GM18867 (cell line): Measurements from ENCODE around the gene ADGRG3.
"Not testable (repeated sequence)": the region's sequence is repeated elsewhere in the genome, so short reads cannot be mapped to it uniquely, and the experiment has no call there.

Experiments
- ATAC-seq: cut with Tn5 transposase; IDR thresholded peaks from one replicate; pipeline ENCODE4 v1.9.1; 2021; ENCODE audit warnings: mild to moderate bottlenecking, moderate library complexity; ENCODE audit not compliant: unreplicated experiment

Gene ADGRG3

DNA sequence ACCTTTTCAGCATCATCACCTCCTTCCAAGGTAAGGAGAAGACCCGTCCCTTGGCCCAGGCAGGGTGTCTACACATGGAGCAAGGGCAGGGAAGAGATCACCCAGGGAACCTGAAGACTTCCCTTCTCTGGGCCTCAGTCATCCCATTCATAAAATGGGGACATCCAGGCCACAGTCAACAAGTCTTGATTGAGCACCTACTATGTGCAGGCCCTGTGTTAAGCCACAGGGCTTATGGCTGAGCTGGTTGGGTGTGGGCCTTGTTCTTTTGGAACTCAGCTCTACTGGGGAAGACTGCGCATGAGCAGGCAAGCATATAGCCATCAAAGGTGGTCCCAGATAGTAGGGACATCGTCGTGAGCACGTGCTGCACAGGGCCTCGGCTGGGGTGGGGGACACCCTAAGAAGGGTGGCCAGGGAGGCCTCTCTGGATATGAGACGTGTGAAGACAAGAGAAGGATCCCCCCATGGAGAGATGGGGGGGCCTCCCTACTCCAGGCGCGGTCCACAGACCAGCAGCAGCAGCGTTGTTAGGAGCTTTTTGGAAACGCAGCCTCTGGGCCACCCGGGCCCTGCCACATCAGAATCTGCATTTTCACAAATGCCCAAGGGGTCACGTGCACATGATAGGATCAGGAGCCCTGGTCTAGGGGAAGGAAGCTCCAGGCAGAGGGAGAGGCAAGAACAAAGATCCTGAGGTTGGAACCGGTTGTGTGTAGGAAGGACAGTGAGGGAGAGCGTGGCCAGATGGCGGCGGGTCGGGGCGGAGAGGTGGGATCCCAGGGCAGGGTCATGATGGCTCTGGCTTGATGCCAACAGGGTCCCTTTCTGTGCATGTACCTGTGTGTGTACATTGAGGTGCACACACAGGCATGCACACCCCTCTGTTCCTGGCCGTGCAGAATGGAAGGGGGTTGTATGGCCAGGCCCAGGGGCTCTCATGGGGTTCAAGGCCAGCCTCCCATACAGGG, 5.9 kb upstream of the ADGRG3 start:
- no peak for ATAC-seq

DNA sequence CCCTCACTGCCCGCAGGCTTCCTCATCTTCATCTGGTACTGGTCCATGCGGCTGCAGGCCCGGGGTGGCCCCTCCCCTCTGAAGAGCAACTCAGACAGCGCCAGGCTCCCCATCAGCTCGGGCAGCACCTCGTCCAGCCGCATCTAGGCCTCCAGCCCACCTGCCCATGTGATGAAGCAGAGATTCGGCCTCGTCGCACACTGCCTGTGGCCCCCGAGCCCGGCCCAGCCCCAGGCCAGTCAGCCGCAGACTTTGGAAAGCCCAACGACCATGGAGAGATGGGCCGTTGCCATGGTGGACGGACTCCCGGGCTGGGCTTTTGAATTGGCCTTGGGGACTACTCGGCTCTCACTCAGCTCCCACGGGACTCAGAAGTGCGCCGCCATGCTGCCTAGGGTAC, 4.7 kb upstream of the ADGRG3 start:
- no peak for ATAC-seq

DNA sequence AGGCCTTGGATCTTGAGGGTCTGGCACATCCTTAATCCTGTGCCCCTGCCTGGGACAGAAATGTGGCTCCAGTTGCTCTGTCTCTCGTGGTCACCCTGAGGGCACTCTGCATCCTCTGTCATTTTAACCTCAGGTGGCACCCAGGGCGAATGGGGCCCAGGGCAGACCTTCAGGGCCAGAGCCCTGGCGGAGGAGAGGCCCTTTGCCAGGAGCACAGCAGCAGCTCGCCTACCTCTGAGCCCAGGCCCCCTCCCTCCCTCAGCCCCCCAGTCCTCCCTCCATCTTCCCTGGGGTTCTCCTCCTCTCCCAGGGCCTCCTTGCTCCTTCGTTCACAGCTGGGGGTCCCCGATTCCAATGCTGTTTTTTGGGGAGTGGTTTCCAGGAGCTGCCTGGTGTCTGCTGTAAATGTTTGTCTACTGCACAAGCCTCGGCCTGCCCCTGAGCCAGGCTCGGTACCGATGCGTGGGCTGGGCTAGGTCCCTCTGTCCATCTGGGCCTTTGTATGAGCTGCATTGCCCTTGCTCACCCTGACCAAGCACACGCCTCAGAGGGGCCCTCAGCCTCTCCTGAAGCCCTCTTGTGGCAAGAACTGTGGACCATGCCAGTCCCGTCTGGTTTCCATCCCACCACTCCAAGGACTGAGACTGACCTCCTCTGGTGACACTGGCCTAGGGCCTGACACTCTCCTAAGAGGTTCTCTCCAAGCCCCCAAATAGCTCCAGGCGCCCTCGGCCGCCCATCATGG, 4.0 kb upstream of the ADGRG3 start:
- ATAC-seq, result no peak

DNA sequence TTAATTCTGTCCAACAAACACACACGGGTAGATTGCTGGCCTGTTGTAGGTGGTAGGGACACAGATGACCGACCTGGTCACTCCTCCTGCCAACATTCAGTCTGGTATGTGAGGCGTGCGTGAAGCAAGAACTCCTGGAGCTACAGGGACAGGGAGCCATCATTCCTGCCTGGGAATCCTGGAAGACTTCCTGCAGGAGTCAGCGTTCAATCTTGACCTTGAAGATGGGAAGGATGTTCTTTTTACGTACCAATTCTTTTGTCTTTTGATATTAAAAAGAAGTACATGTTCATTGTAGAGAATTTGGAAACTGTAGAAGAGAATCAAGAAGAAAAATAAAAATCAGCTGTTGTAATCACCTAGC, 3.5 kb upstream of the ADGRG3 start:
- no peak for ATAC-seq

DNA sequence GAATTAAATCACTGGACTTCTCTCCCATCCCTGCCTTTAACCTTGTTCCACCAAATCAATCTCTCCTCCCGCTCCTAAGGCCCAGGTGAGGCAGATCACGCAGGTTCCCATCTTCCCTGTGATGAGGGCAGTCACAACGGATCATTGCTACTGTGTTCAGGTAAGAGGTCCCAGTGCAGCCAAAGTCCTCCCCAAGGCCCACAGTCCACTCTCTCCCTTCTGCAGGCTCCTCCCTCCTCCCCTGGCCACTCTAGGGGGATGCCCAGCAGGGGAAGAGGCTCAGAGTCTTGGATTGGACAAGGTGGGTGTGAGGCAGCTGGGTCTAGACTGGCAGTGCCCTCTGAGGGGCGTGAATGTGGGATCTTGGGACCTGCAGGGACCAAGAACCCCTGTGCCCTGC, 2.6 kb upstream of the ADGRG3 start:
- no peak for ATAC-seq

DNA sequence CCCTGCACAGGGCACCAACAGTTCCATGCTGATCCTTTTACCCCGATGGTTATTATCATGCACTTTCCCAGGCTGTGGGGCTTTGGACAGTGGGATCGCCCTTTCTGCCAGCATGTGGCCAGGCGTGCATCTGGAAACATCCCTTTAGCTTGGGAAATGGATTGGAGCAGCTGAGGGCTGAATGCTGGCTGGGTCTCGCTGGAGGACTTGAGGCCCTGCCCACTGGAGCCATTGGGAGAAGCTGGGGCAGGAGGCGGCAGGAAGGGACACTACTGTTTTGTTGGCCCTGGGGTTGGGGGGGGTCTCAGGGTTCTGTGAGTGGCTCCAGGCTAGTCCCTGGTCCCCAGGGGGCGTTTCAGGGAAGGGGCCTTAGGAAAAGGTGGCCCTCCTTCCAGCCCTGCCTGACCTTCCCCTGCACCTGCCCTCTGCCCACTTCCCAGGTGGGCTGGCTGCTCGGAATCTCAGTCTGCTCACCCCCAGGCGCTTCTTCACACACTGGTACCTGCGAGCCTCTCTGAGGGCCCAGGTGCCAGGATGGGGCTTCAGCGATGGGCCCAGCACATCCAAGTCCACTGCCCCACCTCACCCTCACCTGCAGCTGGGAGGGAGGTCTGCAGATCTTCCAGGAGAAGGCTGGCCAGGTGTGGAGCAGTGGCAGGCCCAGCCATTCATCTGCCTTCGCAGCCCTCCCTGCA, 1.6 kb upstream of the ADGRG3 start:
- no peak for ATAC-seq

DNA sequence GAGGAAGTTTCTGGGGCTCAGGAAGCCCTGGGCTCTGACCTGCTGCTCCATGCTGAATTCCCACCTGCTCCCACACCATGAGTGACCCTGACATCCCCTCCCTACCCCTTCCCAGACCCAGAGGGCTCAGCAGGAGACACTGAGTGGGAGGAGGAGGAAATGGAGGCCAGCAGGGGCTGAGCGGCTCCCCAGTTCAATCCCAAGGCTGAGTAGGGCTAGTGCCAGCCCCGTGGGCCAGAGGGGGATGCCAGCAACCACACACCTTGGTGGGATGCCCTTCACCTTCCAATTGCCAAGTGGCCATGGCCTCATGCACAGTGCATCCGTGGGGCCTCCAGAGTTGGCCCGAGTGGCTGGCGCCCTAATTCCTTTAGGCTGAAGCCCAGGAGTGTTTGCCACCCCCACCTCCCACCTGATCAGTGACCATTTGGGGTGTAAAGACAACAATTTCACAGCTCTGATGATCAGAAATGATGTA, 1.0 kb upstream of the ADGRG3 start:
- ATAC-seq, result no peak

DNA sequence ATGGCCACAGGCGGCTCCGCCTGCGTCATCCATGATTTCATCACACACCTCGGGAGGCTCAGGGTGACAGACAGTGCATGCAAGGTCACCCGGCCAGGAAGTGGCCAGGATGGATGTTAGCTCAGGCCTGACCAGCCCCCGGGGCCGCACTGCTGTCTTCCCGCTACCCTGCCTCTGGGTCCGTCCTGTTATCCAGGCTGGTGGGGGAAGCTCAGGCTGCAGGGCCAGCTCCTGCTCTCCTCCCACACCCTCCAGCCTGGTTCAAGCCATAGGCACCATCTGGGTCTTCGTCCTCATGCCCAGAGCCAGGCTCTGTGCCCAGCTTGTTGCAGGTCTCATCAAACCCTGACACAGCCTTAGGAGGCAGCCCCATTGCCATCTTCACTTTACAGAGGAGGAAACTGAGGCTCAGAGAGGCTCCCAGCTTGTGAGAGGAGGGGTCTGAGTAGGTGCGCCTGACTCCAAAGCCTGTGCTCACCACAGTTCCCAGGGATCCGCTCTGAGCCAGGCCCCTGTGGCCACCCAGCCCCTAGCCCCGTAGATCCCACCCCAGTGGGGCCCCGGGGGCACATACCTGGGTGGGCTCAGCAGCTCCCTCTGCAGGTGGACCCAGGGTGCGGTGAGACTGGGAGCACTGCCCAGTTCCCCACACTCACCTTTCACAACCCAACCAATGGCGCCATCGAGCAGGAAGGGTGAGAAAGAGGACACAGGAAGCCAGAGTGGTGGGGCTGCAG, 412 bp upstream of the ADGRG3 start:
- ATAC-seq, result no peak

DNA sequence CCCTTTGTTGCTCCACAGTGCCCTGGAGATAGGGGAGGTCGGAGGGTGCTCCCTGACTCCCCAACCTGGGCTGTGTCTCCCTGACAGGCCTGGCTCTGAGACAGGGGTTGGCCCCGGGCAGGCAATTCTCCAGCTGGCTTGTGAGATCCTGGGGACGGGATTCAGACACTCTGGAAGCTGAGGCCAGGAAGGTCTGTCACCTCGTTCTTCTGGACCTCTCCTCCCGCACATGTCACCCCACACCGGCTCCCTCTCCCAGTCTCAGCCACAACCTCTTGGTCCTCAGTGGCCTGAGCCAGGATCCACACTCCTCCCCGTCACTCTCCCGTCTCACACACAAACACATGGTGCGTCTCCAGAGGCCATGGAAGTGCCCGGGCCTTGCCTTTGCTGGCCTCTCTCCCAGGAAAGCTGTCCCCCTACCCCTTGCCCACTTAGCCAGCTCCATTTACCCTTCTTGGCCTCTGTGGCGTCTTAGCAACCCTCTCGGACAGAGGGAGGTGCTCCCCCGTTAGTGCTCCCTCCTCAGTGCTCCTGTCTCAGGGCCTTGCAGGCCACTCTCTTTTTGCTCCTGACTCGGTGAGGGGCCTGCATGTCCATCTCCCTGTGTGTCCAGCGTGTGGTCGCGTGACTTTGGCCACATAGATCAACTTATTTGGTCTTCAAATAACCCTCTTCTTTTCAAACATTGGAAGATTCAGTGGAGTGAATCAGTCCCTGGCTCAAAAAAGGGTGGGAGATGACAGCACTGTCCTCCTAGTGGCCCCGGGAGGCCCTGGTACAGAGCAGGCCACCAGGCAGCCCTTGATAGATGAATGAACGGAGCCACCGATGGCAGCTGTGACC, 747 bp downstream of the ADGRG3 start:
- no peak for ATAC-seq

DNA sequence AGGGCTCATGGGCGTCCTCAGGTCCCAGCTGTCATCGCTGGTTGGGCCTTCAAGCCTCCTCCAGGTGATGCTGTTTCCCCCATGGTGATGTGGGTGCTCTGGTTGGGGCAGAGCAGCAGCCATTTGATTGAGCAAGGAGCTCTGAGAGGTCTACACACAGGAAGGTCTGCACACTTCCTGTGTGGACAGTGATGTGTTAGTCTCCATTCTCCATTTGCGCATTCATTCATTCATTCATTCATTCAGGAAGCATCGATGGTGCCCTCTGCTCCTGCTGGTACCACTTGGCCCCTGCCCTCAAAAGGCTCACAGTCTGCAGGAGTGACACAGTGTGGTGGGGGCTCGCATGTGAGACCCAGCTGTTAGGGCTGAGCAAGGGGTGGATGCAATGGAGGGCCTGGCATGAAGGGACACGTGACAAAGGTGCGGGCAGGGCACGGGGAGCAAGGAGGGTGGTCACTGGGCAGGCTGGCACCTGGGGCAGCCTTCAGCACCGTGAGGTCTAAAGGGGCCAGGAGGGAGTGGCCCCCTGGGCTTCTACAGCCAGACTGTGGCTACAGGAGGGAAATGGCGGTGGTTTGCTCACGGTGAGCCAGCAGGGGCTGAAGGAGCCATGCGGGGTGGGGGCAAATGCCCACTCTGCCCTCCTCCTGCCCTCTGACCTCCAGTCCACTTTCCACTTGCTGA, 1.5 kb downstream of the ADGRG3 start:
- ATAC-seq, result no peak

DNA sequence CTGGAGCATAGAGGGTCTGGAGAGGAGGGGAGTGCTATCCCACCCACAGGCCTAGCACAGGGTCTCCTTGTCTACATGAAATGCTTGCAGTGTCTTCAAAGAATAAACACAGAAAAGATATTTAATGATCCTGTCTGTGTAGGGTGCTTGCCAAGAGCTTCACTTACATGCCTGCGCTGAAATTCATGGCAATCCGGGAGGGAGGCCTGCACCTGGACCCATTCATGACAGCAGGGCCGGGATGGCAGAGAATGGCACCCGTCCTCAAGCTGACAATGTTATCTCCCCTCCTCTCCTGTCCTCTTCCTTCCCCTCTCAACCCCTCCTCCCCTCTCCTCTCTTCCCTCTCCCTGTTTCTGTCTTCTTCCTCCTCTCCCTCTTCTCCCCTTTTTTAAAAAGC, 2.1 kb downstream of the ADGRG3 start:
- no peak for ATAC-seq

DNA sequence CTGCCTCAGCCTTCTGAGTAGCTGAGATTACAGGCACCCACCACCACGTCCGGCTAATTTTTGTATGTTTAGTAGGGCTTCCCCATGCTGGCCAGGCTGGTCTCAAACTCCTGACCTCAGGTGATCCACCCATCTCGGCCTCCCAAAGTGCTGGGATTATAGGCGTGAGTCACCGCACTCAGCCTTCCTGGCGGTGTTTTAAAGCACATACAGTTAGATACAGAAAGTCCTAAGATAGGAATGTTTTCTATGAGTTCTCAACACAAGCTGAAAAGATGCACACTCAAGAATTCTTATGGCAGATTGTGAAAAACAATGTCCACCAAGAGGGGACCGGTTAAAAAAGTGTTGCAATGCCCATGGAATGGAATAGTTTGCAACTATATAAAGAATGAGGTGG, 3.3 kb downstream of the ADGRG3 start:
- not testable (repeated sequence) for ATAC-seq

DNA sequence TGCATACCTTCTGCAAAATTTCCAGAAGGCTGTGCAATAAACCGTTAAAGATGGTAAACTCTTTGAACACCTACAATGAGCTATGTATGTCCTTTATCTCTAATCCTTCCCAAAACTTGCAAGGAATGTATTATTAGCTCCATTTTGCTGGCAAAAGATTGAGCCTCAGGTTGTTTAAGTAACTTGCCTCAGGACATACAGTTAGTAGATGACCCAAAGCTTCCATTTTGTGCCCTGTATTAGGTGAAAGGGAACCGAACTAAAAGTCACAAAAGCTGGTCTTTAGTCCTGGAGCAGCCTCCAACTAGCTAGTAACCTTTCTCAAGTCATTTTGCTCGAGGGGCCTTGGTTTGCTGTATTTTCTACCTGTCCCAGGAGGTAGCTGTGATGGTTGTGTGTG, 4.3 kb downstream of the ADGRG3 start:
- ATAC-seq, result no peak

DNA sequence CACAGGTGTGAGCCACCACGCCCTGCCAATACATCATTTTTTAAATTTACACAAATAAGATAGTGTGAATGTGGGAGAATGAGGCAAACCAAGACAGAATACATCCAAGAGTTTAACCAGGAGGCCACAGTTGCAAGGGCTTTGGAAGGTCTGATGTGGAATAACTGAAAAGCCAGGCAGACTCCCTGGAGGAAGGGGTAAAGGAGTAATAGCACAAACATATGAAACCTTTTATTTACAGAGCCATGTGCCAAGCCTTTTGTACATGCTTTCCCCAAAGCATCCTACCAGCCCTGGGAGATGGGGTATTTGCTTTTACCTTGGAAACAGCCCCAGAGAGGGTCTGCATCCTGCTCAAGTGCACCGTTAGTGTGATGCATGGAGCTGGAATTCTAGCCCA, 4.7 kb downstream of the ADGRG3 start:
- no peak for ATAC-seq

DNA sequence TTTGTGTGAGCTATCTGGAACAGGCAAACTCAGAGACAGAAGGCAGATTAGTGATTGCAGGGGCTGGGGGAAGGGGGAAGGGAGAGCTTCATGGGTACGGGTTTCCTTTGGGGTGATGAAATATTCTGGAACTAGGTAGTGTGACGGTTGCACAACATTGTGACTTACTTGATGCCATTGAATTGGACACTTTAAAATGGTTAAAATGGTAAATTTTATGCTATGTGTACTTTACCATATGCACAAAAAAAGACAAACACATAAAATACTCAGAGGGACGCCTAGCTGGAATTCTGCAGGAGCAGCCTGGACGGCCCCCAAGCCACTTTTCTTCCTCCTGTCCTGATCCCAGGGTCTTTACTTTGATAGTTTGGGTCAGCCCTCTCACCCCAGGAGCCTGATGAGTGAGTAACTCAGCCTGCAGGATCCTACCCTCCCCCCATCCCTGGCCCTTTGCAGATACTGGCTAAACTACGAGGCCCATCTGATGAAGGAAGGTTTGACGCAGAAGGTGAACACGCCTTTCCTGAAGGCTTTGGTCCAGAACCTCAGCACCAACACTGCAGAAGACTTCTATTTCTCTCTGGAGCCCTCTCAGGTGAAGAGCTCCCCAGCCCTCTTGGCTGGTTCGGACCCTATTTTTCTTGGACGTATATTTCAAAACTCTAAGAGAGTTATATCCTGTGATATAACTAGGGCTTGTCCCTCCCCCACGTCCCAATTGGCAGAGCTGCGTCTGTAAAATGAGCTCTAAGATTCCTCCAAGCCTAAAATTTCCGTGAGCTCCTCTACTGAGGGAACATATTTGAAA, 7.8 kb downstream of the ADGRG3 start:
- no peak for ATAC-seq

DNA sequence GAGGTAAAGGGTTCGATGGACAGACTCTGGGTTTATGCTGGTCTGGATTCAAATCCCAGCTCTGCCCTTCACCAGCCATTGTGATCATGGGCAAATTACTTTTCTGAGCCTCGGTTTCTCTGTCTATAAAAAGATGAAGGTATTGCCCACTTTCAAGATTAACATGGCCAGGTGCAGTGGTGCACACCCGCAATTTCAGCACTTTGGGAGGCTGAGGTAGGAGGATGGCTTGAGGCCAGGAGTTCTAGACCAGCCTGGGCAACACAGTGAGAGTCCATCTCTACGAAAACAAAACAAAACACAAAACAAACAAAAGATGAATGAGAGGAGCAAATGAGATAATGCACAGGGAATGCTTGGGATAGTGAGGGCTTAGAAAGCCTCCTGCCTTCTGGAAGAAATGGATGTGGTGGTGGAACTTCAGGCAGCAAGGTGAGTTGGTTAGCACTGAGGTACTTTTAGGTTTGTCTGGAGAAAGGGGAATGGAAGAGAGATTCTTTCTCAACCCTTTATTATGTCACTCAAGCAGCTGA, 8.5 kb downstream of the ADGRG3 start:
- no peak for ATAC-seq

DNA sequence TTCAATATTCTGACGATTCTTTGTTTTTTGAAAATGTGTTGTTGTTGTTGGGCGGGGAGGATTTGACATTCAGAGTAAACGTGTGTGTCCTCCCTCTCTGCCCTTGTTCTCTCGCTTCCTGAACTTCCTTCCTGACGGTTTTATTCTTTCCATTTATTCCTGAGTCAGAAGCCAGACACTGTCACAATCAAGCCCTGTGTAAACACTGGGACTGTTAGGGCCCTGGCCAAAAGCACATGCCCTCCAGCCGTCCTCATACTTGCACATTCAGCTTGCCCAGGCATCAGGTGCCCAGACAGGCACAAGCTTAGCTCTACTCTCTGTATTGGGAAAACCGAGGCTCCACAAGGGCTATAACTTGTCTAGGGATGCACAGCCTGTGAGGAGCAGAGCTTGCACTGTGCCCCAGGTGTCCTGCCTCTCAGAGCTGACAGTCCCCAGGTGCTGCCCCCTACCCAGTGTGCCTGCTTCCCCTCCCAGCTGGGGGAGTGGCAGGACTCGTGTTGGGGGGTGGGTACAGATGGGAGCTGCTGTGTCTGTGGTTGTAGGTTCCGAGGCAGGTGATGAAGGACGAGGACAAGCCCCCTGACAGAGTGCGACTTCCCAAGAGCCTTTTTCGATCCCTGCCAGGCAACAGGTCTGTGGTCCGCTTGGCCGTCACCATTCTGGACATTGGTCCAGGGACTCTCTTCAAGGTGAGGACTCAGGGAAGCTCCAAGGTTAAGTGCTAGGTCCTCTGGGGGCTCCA, 9.7 kb downstream of the ADGRG3 start:
- no peak for ATAC-seq

DNA sequence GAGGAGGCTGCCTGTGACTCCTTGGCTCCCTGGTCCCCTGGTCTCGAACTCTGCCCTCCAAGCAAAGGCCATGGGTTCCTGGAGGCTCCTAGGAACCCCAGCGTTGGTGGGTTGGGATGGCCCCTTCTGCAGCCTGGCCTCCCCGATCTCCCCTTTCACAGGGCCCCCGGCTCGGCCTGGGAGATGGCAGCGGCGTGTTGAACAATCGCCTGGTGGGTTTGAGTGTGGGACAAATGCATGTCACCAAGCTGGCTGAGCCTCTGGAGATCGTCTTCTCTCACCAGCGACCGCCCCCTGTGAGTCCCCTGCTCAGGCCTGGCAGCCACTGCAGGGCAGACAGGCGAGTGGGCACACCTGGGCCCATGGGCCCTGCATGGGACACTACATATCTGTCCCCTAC, 10.9 kb downstream of the ADGRG3 start:
- ATAC-seq, result no peak
